HG03442 (cell line): ENCODE data around the gene EVC.
"Not testable (repeated sequence)": the region's sequence is repeated elsewhere in the genome, so short reads cannot be mapped to it uniquely, and the experiment has no call there.

Experiments
- ATAC-seq: cut with Tn5 transposase; IDR thresholded peaks from one replicate; pipeline ENCODE4 v1.9.1; 2021; ENCODE audit warnings: mild to moderate bottlenecking, moderate library complexity; ENCODE audit not compliant: unreplicated experiment

The EVC gene

GRCh38 chr4:5836943-5837342, 125.9 kb downstream of the EVC start:
- no peak for ATAC-seq

DNA sequence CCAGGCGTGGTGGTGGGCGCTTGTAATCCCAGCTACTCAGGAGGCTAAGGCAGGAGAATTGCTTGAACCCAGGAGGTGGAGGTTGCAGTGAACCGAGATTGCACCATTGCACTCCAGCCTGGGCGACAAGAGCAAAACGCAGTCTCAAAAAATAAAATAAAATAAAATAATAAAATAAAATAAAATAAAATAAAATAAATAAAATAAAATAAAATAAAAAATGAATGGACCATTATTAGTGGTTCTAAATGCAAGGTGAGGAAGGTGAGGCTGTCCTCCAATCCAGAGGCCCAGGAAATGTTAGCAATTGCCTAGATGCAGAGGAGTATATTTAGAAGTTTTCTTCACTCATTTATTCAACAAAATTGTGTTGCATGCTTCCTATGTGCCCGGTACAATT, 126.5 kb downstream of the EVC start:
- not testable (repeated sequence) for ATAC-seq

DNA sequence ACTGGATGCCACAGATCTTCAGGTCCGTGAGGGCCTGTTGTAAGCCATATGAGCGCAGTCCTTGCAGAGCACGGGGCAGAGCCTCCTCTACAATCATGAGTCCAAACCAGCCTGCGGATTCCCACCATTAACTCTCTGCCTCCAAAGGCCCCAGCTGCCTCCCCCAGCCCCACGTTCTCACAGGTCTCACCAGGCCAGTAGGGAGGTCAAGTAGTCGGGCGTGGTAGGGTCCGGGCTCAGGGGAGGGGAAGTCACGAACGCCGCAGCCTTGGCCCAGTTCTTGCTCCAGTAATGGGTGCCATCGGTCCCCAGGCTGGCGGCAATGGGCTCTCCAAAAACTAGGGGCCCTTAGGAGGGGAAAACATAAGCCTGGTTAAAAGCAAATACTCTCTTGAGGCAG, 128.3 kb downstream of the EVC start:
- ATAC-seq: no peak

DNA sequence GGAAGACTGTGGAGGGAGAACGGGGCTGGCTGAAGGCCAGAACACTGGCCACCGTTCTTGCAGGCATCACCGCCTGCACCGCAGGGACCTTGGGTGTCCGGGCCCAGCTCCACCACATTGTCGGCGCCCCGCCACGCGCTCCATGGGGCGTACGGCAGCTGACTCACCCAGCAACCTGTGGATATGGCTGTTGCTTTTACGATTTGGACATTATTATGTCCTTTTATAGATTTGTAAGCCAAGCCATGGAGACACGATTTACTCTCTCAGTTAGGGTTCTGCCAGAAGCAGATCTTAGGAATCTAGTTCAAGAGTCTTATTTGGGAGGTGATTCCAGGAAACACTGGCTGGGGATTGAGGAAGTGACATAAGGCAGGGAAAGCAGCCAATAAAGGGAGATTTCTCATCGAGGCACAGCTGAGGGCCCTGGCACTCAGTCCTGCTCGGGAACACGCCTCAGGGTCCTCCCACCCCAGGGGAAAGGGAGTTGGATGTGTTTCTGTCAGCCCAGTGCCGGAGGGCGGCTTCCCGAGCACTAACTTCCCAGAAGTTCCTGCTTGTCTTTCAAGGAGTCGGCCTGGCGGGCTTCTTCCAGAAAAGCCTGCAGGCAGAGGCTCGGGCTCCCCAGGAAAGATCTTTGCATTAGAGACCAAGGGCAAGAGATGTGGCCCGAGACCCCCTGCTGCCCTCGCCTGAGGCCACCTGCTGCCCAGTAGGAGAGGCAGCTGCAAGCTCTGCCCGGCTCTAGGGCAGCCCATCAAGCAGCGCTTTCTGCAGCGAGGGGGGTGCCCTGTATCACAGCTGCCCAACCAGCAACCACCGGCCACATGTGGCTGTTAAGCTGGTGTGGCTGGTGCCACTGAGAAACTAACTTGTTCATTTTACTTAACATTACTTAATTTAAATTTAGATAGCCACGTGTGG, 129.0 kb downstream of the EVC start:
- no peak for ATAC-seq

- ATAC-seq: no peak
Measured at GRCh38 chr4:5842456-5842855, 131.5 kb downstream of the EVC start.

DNA sequence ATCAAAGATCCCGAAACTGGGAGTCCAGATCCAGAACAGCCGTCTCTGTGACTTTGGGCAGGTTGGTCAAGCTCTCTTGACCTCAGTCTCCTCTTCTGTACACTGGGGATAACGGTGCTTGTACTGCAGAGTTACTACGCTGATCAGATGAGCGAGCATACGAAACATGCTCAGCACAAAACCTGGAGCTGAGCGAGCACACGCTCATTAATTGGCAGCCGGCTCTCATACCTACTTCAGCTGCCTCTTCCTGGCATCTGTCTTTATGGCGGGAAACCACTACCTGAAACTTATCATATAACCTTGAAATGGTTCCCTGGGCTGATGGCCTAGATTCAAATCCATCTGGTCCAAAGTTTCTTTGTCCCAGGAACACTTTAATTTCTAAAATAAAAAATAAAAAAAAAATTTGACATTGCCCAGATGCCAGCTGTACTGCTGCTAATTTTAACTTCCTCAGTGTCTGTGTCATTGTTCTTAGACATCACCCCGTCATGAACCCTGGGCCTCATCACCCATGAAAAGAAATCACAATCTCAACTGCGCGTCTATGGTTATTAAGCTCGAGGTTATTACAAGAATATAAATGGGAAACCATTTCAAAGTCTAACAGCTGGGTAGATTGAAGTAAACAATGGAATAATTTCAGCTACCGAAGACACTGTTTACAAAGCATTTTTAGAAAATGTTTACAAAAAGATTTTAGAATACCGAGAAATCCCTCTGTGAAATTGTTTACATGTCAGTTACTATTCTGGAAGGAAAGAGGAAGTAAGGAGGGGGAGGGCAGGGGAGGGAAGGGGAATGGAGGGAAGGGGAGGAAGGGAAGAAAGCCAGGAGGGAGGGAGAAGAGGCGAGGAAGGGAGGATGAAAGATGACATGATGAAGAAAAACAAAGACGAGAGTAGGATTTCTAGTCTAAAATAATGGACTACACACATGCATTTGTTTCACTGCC, 132.9 kb downstream of the EVC start:
- no peak for ATAC-seq

- no peak for ATAC-seq
Measured at GRCh38 chr4:5845035-5845905, 134.3 kb downstream of the EVC start.

DNA sequence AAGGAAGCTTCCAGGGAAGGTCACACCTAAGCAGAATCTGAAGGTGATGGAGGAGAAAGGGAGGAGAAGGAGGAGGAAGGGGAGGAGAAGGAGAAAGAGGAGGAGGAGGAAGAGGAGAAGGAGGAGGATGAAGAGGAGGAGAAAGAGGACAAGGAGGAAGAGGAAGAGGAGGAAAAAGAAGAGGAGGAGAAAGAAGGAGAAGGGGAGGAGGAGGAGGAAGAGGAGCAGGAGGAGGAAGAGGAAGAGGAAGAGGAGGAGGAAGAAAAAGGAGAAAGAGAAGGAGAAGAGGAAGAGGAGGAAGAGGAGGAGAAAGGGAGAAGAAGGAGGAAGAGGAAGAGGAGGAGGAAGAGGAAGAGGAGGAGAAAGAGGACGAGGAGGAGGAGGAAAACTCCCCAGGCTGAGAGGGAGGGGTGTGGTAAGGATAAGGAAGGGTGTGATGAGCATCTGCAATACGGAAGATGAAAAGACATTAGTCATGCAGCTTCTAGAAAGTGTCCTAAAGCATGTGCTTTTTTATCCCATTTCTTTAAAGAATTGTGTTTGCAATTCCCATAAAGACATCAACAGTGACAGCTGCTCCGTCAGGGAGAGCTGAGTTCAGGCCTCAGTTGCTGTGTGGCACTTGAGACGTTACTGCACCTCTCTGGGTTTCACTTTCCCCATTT, 140.8 kb downstream of the EVC start:
- no peak for ATAC-seq

DNA sequence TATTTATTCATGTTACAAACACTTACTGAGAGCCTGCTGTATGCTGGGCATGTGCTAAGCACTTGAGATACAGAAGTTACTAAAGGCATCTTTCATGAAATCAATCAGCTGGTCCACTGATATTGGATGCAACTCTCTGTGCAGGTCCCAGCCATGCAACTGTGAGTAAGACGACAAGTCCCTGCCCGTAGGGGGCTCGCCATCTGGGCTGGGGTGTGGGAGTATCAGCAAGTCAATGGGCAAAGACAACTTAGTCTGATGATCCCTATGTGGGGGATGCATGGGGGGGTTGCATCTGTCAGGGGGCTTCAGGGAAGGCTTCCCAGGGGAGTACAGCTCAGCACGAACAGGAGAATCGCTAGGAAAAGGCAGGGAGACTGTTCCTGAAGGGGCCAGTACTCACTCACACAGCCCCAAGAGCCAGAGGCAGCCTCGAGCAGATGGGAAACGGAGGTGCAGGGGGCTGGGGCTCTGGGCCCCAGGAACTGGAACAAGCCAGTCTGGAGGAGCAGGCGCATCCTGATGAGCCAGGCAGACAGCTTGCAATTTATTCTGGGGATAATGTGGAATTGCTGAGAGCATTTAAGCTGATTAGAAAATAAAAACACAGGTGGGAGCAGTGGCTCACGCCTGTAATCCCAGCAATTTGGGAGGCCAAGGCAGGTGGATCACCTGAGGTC, 141.7 kb downstream of the EVC start:
- no peak for ATAC-seq

- no peak for ATAC-seq
Measured at GRCh38 chr4:5854929-5855328, 143.9 kb downstream of the EVC start.

DNA sequence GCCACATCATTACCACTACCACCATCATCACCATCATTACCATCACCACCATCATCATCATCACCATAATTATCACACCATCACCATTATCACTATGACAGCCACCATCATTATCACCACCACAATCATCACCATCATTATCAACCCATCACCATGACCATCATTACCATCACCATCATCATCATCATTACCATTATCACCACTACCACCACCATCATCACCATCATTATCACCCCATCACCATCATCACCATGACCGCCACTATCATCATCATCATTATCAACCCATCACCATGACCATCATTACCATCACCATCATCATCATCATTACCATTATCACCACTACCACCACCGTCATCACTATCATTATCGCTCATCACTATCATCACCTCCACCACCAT, 145.4 kb downstream of the EVC start:
- not testable (repeated sequence) for ATAC-seq

DNA sequence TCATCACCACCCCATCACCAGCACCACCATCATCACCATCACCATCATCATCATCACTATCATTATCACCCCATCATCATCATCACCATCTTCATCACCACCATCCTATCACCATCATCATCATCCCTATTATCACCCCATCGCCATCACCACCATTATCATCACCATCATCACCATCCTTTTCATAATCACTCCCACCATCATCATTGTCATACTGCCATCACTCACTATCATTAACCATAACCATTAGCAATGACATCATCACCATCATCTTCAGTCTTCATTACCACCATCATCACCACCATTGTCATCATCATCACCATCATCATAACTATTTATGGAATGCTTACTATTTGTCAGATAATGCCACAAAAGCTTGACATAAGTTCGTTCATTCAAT, 146.2 kb downstream of the EVC start:
- no peak for ATAC-seq

DNA sequence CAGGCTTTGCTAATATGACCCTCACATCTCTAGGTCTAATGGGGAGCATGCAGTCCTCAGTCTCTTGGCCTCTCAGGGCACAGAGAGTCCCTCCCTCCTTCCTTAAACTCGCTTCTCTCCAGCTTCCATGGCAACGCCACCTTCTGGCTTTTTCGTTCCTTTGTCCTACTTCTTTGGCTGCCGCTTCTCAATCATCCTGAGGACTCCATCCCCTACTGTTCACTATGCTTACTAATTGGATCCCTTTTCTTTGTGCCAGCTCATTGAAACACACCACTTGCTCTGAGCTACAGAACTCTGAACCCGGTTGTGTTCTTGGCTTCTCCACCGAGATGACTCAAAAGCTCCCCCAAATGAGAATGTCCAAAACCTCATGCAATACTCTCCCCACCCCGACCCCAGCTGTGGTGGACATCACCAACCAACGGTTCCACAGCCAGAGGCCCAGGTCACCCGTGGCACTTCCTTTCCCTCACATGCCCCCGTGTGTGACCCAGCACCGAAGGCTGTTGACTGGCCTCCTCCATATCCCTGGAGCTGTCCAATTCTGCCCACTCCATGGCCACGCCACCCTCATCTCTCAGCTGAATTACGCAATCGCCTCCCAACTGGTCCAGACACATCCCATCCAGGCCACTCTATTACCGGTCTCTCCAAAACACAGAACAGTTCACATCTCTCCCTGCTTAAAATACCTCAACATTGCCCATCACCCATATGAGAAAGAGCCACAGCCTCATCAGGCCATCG, 147.2 kb downstream of the EVC start:
- ATAC-seq: no peak

GRCh38 chr4:5863461-5864113, 152.6 kb downstream of the EVC start:
- ATAC-seq: no peak
